Liver (tissue), 9 donors: ENCODE measurements around the gene CUL3. TPM values are rescaled to one million over a fixed set of nuclear protein-coding genes. Genes with fewer than 3 reads are reported as not detected.
"Not testable (repeated sequence)": the region's sequence is repeated elsewhere in the genome, so short reads cannot be mapped to it uniquely, and the experiment has no call there.

ENCODE experiments used
- DNase-seq: peaks from one replicate; pipeline ENCODE4 v3.0.0-alpha.2; 2017; ENCODE audit warnings: low spot score
- H3K27ac ChIP-seq, 2 donors: one replicate each; pipeline ENCODE4 v1.7.0; 2013; ENCODE audit warnings: inconsistent platforms in 2 of 2, low read length in 2 of 2, control low read depth in 1 of 2, low read depth in 1 of 2, mild to moderate bottlenecking in 1 of 2
- H3K27me3 ChIP-seq, 4 donors: one replicate each; pipeline versions ENCODE4 v1.6.1 to v1.7.0; 2013; ENCODE audit warnings: low read length in 3 of 4, inconsistent platforms in 1 of 4, mild to moderate bottlenecking in 1 of 4, moderate library complexity in 1 of 4; ENCODE audit not compliant: control insufficient read depth in 4 of 4, insufficient read depth in 4 of 4
- H3K36me3 ChIP-seq, 4 donors: one replicate each; pipeline versions ENCODE4 v1.6.1 to v1.7.0; 2013; ENCODE audit warnings: low read length in 3 of 4, mild to moderate bottlenecking in 3 of 4, low read depth in 1 of 4, moderate library complexity in 1 of 4; ENCODE audit not compliant: control insufficient read depth in 4 of 4, insufficient read depth in 3 of 4
- H3K4me1 ChIP-seq, 4 donors: one replicate each; pipeline versions ENCODE4 v1.6.1 to v1.7.0; 2013; ENCODE audit warnings: low read length in 3 of 4, mild to moderate bottlenecking in 3 of 4, moderate library complexity in 1 of 4; ENCODE audit not compliant: control insufficient read depth in 4 of 4, insufficient read depth in 4 of 4
- H3K4me3 ChIP-seq, 3 donors: one replicate each; pipeline versions ENCODE4 v1.6.1 to v1.7.0; 2013; ENCODE audit warnings: low read length in 3 of 3, control low read depth in 1 of 3, low read depth in 1 of 3, mild to moderate bottlenecking in 1 of 3
- H3K9ac ChIP-seq, 2 donors: one replicate each; pipeline ENCODE4 v1.7.0; 2013; ENCODE audit warnings: low read length in 2 of 2, mild to moderate bottlenecking in 2 of 2, moderate library complexity in 2 of 2, control low read depth in 1 of 2, low read depth in 1 of 2
- H3K9me3 ChIP-seq, 4 donors: one replicate each; pipeline versions ENCODE4 v1.6.1 to v1.7.0; 2013; ENCODE audit warnings: low read length in 3 of 4; ENCODE audit not compliant: control insufficient read depth in 4 of 4
- CTCF ChIP-seq: fragments of 150-350 bp; IDR thresholded peaks from 2 replicates; pipeline ENCODE4 v1.5.1; 2017; ENCODE audit warnings: improper control_type of control experiment, low read depth, low read length; ENCODE audit not compliant: missing input control
- EGR1 ChIP-seq, 2 donors: IDR thresholded peaks; 2 replicates each; pipeline ENCODE4 v1.6.1; 2016 to 2018; ENCODE audit warnings: antibody characterized with exemption in 2 of 2, low read depth in 2 of 2
- FOXA1 ChIP-seq: IDR thresholded peaks from 2 replicates; pipeline ENCODE4 v1.6.1; 2016; ENCODE audit warnings: antibody characterized with exemption
- FOXA2 ChIP-seq: IDR thresholded peaks from 2 replicates; pipeline ENCODE4 v1.6.1; 2016; ENCODE audit warnings: antibody characterized with exemption
- GABPA ChIP-seq, 2 donors: IDR thresholded peaks in 1 of 2; conservative IDR thresholded peaks in 1 of 2; 2 replicates each; pipeline ENCODE4 v1.6.1; 2016; ENCODE audit warnings: antibody characterized with exemption in 2 of 2, mild to moderate bottlenecking in 1 of 2, moderate library complexity in 1 of 2
- HNF4A ChIP-seq, 2 donors: conservative IDR thresholded peaks; 2 replicates each; pipeline ENCODE4 v1.6.1; 2016; ENCODE audit warnings: antibody characterized with exemption in 2 of 2, mild to moderate bottlenecking in 2 of 2
- HNF4G ChIP-seq: IDR thresholded peaks from 2 replicates; pipeline ENCODE4 v1.6.1; 2016; ENCODE audit warnings: antibody characterized with exemption
- JUND ChIP-seq, 2 donors: IDR thresholded peaks; 2 replicates each; pipeline ENCODE4 v1.6.1; 2016; ENCODE audit warnings: antibody characterized with exemption in 2 of 2
- MAX ChIP-seq: IDR thresholded peaks from 2 replicates; pipeline ENCODE4 v1.6.1; 2016; ENCODE audit warnings: antibody characterized with exemption
- NR2F2 ChIP-seq: IDR thresholded peaks from 2 replicates; pipeline ENCODE4 v1.6.1; 2016; ENCODE audit warnings: antibody characterized with exemption
- RAD21 ChIP-seq, 2 donors: IDR thresholded peaks; 2 replicates each; pipeline ENCODE4 v1.6.1; 2016; ENCODE audit warnings: antibody characterized with exemption in 2 of 2, mild to moderate bottlenecking in 2 of 2
- REST ChIP-seq: IDR thresholded peaks from 2 replicates; pipeline ENCODE4 v1.6.1; 2016; ENCODE audit warnings: antibody characterized with exemption, mild to moderate bottlenecking
- RXRA ChIP-seq, 2 donors: IDR thresholded peaks; 2 replicates each; pipeline ENCODE4 v1.6.1; 2017 to 2018; ENCODE audit warnings: antibody characterized with exemption in 2 of 2, mild to moderate bottlenecking in 1 of 2
- SP1 ChIP-seq: IDR thresholded peaks from 2 replicates; pipeline ENCODE4 v1.6.1; 2018; ENCODE audit warnings: antibody characterized with exemption, mild to moderate bottlenecking
- TAF1 ChIP-seq: conservative IDR thresholded peaks from 2 replicates; pipeline ENCODE4 v1.6.1; 2016; ENCODE audit warnings: antibody characterized with exemption, mild to moderate bottlenecking
- YY1 ChIP-seq: IDR thresholded peaks from 2 replicates; pipeline ENCODE4 v1.6.1; 2016; ENCODE audit warnings: antibody characterized with exemption, mild to moderate bottlenecking
- WGBS: extraction: QIAGEN DNeasy Blood & Tissue Kit; methylation state at CpG from one replicate; pipeline ENCODE4 v1.1.7; 2013; 5-methylcytosine and 5-hydroxymethylcytosine counted together
- polyA plus RNA-seq, 2 donors: library from polyadenylated mRNA; stranded (reverse) in 1 of 2; unstranded in 1 of 2; fragments of 200-250 nt in 1 of 2; fragments of >200 nt in 1 of 2; fragmentation: Nextera tagmentation in 1 of 2; extraction: Ambion mirVana in 1 of 2; gene quantifications; one replicate each; pipeline versions ENCODE4 v1.2.1 to v1.2.3, GENCODE V29; 2013 to 2015
- total RNA-seq, 2 donors: library from RNA; depleted of rRNA; stranded (reverse); fragments of >200 nt; gene quantifications; one replicate each; pipeline ENCODE4 v1.2.3, GENCODE V29; 2014
- TF ChIP-seq, protein P1 (sequence below): IDR thresholded peaks from 2 replicates; pipeline ENCODE4 v1.6.1; 2016; ENCODE audit warnings: antibody characterized with exemption
- TF ChIP-seq, protein P2 (sequence below): IDR thresholded peaks from 2 replicates; pipeline ENCODE4 v1.6.1; 2016; ENCODE audit warnings: antibody characterized with exemption
- donor health status: healthy.
- donor health status: healthy.
- donor health status: healthy.
- donor health status: healthy.
- donor health status: healthy.

Gene CUL3
- total and polyA plus RNA-seq, 4 donors, result 24.7 to 48.9 (median 33.1) TPM

GRCh38 chr2:224608104-224608503 is 22.9 kb upstream of the CUL3 start:
- H3K4me3 ChIP-seq, result no peak overlapping the region
- no peaks in the 10 kb centered on the region for H3K9me3 ChIP-seq
- no peaks in the 10 kb centered on the region for H3K36me3 ChIP-seq
- WGBS, result 29% methylated on average over 3 of the region's 3 CpGs
- H3K9ac ChIP-seq, result no peak overlapping the region
- TF ChIP-seq HNF4G, result no peak
- TF ChIP-seq, protein P1, sequence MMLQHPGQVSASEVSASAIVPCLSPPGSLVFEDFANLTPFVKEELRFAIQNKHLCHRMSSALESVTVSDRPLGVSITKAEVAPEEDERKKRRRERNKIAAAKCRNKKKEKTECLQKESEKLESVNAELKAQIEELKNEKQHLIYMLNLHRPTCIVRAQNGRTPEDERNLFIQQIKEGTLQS, result no peak
- TF ChIP-seq CTCF, result no peak
- TF ChIP-seq RAD21 (IDR thresholded peaks at IDR 0.05), result peak in 1 of 2 donors; percentile 54
- peak; percentile 58 to 59 for TF ChIP-seq RXRA (IDR thresholded peaks at IDR 0.05)
- peak; percentile 43 to 68 for TF ChIP-seq HNF4A (conservative IDR thresholded peaks at IDR 0.05)
- TF ChIP-seq YY1, result no peak
- no peak for TF ChIP-seq NR2F2
- no peak for TF ChIP-seq TAF1
- no peak for TF ChIP-seq JUND (IDR thresholded peaks at IDR 0.05)
- no peak for TF ChIP-seq REST
- TF ChIP-seq FOXA2, result peak; percentile 19
- no peak for TF ChIP-seq MAX
- TF ChIP-seq, protein P2, sequence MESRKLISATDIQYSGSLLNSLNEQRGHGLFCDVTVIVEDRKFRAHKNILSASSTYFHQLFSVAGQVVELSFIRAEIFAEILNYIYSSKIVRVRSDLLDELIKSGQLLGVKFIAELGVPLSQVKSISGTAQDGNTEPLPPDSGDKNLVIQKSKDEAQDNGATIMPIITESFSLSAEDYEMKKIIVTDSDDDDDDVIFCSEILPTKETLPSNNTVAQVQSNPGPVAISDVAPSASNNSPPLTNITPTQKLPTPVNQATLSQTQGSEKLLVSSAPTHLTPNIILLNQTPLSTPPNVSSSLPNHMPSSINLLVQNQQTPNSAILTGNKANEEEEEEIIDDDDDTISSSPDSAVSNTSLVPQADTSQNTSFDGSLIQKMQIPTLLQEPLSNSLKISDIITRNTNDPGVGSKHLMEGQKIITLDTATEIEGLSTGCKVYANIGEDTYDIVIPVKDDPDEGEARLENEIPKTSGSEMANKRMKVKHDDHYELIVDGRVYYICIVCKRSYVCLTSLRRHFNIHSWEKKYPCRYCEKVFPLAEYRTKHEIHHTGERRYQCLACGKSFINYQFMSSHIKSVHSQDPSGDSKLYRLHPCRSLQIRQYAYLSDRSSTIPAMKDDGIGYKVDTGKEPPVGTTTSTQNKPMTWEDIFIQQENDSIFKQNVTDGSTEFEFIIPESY, result no peak
- TF ChIP-seq GABPA (IDR thresholded peaks at IDR 0.05 in 1 of 2, conservative IDR thresholded peaks at IDR 0.05 in 1 of 2), result no peak
- TF ChIP-seq SP1, result peak; percentile 48
- TF ChIP-seq EGR1 (IDR thresholded peaks at IDR 0.05; ENCODE audit: low read depth in 2 of 2), result no peak
- TF ChIP-seq FOXA1, result no peak
- DNase-seq, result no peak
- peaks cover 4 to 8% (median 6%) of the 10 kb centered on the region in 4 donors for H3K4me1 ChIP-seq
- no peaks in the 10 kb centered on the region for H3K27me3 ChIP-seq
- H3K27ac ChIP-seq, result no peak overlapping the region

DNA sequence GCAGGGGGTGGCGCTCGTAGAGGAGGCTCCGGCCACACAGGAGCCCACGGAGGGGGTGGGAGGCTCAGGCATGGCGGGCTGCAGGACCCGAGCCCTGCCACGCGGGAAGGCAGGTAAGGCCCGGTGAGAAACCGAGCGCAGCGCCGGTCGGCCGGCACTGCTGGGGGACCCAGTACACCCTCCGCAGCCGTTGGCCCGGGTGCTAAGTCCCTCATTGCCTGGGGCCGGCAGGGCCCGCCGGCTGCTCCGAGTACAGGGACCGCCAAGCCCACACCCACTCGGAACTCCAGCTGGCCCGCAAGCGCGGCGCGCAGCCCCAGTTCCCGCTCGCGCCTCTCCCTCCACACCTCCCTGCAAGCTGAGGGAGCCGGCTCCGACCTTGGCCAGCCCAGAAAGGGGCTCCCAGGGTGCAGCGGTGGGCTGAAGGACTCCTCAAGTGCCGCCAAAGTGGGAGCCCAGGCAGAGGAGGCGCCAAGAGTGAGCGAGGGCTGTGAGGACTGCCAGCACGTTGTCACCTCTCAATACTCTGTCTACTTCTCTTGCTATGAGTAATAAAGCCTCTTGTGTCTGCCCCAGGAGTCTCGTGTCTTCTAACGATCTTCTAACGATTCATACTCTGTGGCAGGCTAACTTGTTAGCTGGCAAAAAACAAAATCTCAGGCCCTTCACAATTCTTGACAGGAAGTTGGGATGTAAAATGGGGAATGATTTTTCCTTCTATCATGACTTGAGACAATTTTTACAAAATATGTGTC is 18.8 kb upstream of the CUL3 start:
- H3K4me1 ChIP-seq, H3K9me3 ChIP-seq, H3K9ac ChIP-seq, H3K27me3 ChIP-seq, H3K4me3 ChIP-seq, H3K27ac ChIP-seq, DNase-seq, H3K36me3 ChIP-seq: not testable (repeated sequence)
- 95% methylated on average over 42 of the region's 42 CpGs for WGBS

GRCh38 chr2:224602778-224603375 is 17.7 kb upstream of the CUL3 start:
- H3K9ac ChIP-seq, DNase-seq: not testable (repeated sequence)

More at GRCh38 chr2:224602778-224603375, 17.7 kb upstream of the CUL3 start:
- not testable (repeated sequence) for H3K9me3 ChIP-seq, H3K36me3 ChIP-seq, H3K27ac ChIP-seq, H3K4me1 ChIP-seq, H3K27me3 ChIP-seq, H3K4me3 ChIP-seq
- WGBS, result 80% methylated on average over 17 of the region's 17 CpGs
